Stomach (tissue), 9 donors: ENCODE data around the gene PDCD2L. TPM values are rescaled to one million over a fixed set of nuclear protein-coding genes. Genes with fewer than 3 reads are reported as not detected.

ENCODE experiments used
- DNase-seq, 2 donors: peaks; one replicate each; pipeline versions ENCODE4 v3.0.0 to v3.0.0-alpha.2; 2013 to 2019
- H3K27ac ChIP-seq, 5 donors: fragments of 200-600 bp in 4 of 5; sonication (generic) in 4 of 5; one replicate each; pipeline ENCODE4 v1.5.1; 2013 to 2019; ENCODE audit warnings: mild to moderate bottlenecking in 1 of 5, moderate library complexity in 1 of 5
- H3K27me3 ChIP-seq, 3 donors: fragments of 200-600 bp; sonication (generic); one replicate each; pipeline ENCODE4 v1.5.1; 2017 to 2019; ENCODE audit warnings: mixed run types in 1 of 3
- H3K36me3 ChIP-seq, 4 donors: fragments of 200-600 bp; sonication (generic); 1 replicate in 3 of 4; 2 replicates in 1 of 4; pipeline ENCODE4 v1.5.1; 2016 to 2019
- H3K4me1 ChIP-seq, 4 donors: fragments of 200-600 bp; sonication (generic); one replicate each; pipeline ENCODE4 v1.5.1; 2016 to 2019
- H3K4me3 ChIP-seq, 4 donors: fragments of 200-600 bp; sonication (generic) in 3 of 4; one replicate each; pipeline ENCODE4 v1.5.1; 2016 to 2019; ENCODE audit warnings: mild to moderate bottlenecking in 1 of 4
- H3K9me3 ChIP-seq, 4 donors: fragments of 200-600 bp; sonication (generic); one replicate each; pipeline ENCODE4 v1.5.1; 2016 to 2019
- CTCF ChIP-seq, 7 experiments: fragments of 450-650 bp in 4 of 7; fragments of 200-600 bp in 3 of 7; sonication (generic) in 3 of 7; IDR thresholded peaks; one replicate each; pipeline ENCODE4 v1.5.1; 2016 to 2019; ENCODE audit warnings: antibody characterized with exemption in 7 of 7, control low read depth in 2 of 7, mild to moderate bottlenecking in 1 of 7
- EP300 ChIP-seq: sonication (generic); formaldehyde crosslinking; IDR thresholded peaks from one replicate; pipeline ENCODE4 v1.6.1; 2017; ENCODE audit warnings: antibody characterized with exemption
- POLR2A ChIP-seq, 4 donors: fragments of 450-650 bp; IDR thresholded peaks; one replicate each; pipeline ENCODE4 v1.6.1; 2016; ENCODE audit warnings: antibody characterized with exemption in 4 of 4, control low read depth in 2 of 4, mild to moderate bottlenecking in 1 of 4, moderate library complexity in 1 of 4
- POLR2AphosphoS5 ChIP-seq, 3 donors: sonication (generic); formaldehyde crosslinking; IDR thresholded peaks; one replicate each; pipeline ENCODE4 v1.6.1; 2016; ENCODE audit warnings: antibody characterized with exemption in 3 of 3
- WGBS, 5 donors: extraction: QIAGEN DNeasy Blood & Tissue Kit in 3 of 5; methylation state at CpG; one replicate each; pipeline versions ENCODE4 v1.1.5 to v1.1.7; 2013 to 2018; 5-methylcytosine and 5-hydroxymethylcytosine counted together
- intact Hi-C: fragments of 100-400 bp; cut with DNase I; formaldehyde crosslinking; loops from one replicate; pipeline ENCODE4 v1.15.1; 2023; ENCODE audit warnings: low total_unique reads
- polyA plus RNA-seq, 3 donors: library from polyadenylated mRNA; stranded (reverse); fragments of 200-250 nt; gene quantifications; one replicate each; pipeline ENCODE4 v1.2.3, GENCODE V29; 2013
- total RNA-seq, 5 donors: library from RNA; depleted of rRNA; stranded (reverse); fragments of >200 nt; gene quantifications; one replicate each; pipeline versions ENCODE4 v1.1.0 to v1.2.3, GENCODE V29; 2014 to 2016
- donor health status: healthy with polysubstance abuse.
- donor health status: Bipolar disorder and iron deficiency.
- donor health status: healthy.

The PDCD2L gene
- total and polyA plus RNA-seq, 8 donors, result 4.6 to 33.5 (median 10.6) TPM

- intact Hi-C loops, result no loop called here
- WGBS, 5 donors, result 69 to 82% (median 73%) methylated on average over 3 of the region's 3 CpGs
- peaks cover 0 to 13% (median 10%) of the 10 kb centered on the region in 4 donors for H3K36me3 ChIP-seq
- H3K4me1 ChIP-seq, result peaks cover 32 to 48% (median 46%) of the 10 kb centered on the region in 4 donors
- TF ChIP-seq CTCF (IDR thresholded peaks at IDR 0.05), result no peak
- H3K4me3 ChIP-seq, result no peak overlapping the region
- no peaks in the 10 kb centered on the region for H3K9me3 ChIP-seq
- H3K27me3 ChIP-seq, result no peaks in the 10 kb centered on the region
- no peak overlapping the region for H3K27ac ChIP-seq
- DNase-seq, result no peak
Measured at GRCh38 chr19:34362679-34363069, 41.5 kb upstream of the PDCD2L start.

GRCh38 chr19:34363094-34363493, 41.1 kb upstream of the PDCD2L start:
- H3K9me3 ChIP-seq, result no peaks in the 10 kb centered on the region
- H3K4me3 ChIP-seq, result no peak overlapping the region
- peaks cover 32 to 50% (median 49%) of the 10 kb centered on the region in 4 donors for H3K4me1 ChIP-seq
- H3K27me3 ChIP-seq, result no peaks in the 10 kb centered on the region
- 76 to 88% (median 80%) methylated on average over 4 of the region's 4 CpGs for WGBS, 5 donors
- intact Hi-C loops, result no loop called here
- no peak overlapping the region for H3K27ac ChIP-seq
- no peak for TF ChIP-seq EP300
- no peak for TF ChIP-seq CTCF (IDR thresholded peaks at IDR 0.05)
- TF ChIP-seq POLR2AphosphoS5 (IDR thresholded peaks at IDR 0.05), result no peak
- no peak for TF ChIP-seq POLR2A (IDR thresholded peaks at IDR 0.05)
- no peak for DNase-seq
- peaks cover 0 to 17% (median 14%) of the 10 kb centered on the region in 4 donors for H3K36me3 ChIP-seq

- H3K27ac ChIP-seq, result no peak overlapping the region
- peaks cover 6 to 25% (median 23%) of the 10 kb centered on the region in 4 donors for H3K36me3 ChIP-seq
- no peak overlapping the region for H3K4me3 ChIP-seq
- intact Hi-C loops, result no loop called here
- peaks cover 25 to 49% (median 45%) of the 10 kb centered on the region in 4 donors for H3K4me1 ChIP-seq
- H3K9me3 ChIP-seq, result no peaks in the 10 kb centered on the region
- DNase-seq, result no peak
- H3K27me3 ChIP-seq, result no peaks in the 10 kb centered on the region
- 76 to 97% (median 94%) methylated on average over 5 of the region's 5 CpGs for WGBS, 5 donors
- no peak for TF ChIP-seq POLR2AphosphoS5 (IDR thresholded peaks at IDR 0.05)
- TF ChIP-seq EP300, result no peak
- no peak for TF ChIP-seq POLR2A (IDR thresholded peaks at IDR 0.05)
Measured at GRCh38 chr19:34363930-34364329, 40.3 kb upstream of the PDCD2L start.

- WGBS, 5 donors, result 54 to 63% (median 59%) methylated on average over 11 of the region's 11 CpGs
- Histone ChIP-seq H3K36me3 (peaks cover 11 to 30% (median 28%) of the 10 kb centered on the region in 4 donors), H3K27ac (peak overlapping the region; percentile 83 to 88 (median 87)), H3K9me3 (no peaks in the 10 kb centered on the region), H3K4me1 (peaks cover 24 to 52% (median 45%) of the 10 kb centered on the region in 4 donors), H3K4me3 (peak overlapping the region; percentile 92 to 99 (median 97)), H3K27me3 (no peaks in the 10 kb centered on the region)
- intact Hi-C loops, result no loop called here
- TF ChIP-seq POLR2AphosphoS5 (IDR thresholded peaks at IDR 0.05) (no peak), EP300 (no peak), POLR2A (IDR thresholded peaks at IDR 0.05) (no peak), CTCF (IDR thresholded peaks at IDR 0.05) (no peak)
- no peak for DNase-seq
Measured at GRCh38 chr19:34364462-34364829, 39.8 kb upstream of the PDCD2L start.

DNA sequence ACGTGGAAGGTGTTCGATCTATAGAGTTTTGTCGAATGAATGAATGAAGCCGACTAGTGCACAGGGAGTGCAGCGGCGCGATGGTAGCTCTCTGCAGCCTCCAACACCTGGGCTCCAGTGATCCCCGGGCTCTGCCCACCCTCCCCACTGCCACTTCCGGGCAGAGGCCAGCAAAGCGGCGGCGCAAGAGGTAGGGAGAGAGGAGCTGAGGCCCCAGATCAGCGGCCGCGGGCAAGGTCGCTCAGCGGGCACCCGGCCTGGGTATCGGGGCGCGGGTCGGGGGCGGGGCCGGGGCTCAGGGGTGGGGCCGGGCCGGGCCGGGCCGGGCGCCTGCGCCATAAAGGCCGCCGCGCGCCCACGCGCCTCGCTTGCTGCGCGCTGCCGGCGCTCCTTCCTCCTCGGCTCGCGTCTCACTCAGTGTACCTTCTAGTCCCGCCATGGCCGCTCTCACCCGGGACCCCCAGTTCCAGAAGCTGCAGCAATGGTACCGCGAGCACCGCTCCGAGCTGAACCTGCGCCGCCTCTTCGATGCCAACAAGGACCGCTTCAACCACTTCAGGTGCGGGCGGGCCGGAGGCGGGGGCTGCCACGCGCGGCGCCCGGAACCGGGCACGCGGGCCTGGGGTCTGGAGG, 39.3 kb upstream of the PDCD2L start, which contains the start of gene GPI:
GPI (plus strand) TSS at position 367 of the 633 bp plus-strand sequence; CDS start at position 438, 71 bp downstream.
- DNase-seq, result peak; percentile 69 to 84
- peaks cover 16 to 35% (median 33%) of the 10 kb centered on the region in 4 donors for H3K36me3 ChIP-seq
- no peaks in the 10 kb centered on the region for H3K27me3 ChIP-seq
- peak within 1 kb of the TSS; percentile 92 to 99 (median 97) for H3K4me3 ChIP-seq
- H3K4me1 ChIP-seq, result peaks cover 19 to 52% (median 45%) of the 10 kb centered on the region in 4 donors
- intact Hi-C loops, result no loop called here
- 0 to 1% (median 0%) methylated on average over 19 to 66 of the region's 67 CpGs for WGBS, 5 donors
- peak within 1 kb of the TSS; percentile 83 to 88 (median 87) for H3K27ac ChIP-seq
- H3K9me3 ChIP-seq, result no peaks in the 10 kb centered on the region
- no peak for TF ChIP-seq EP300
- TF ChIP-seq POLR2AphosphoS5 (IDR thresholded peaks at IDR 0.05), result peak in 2 of 3 donors; percentile 64 to 68
